ENCODE measurements around the gene DNAJB11. TPM values are rescaled to one million over a fixed set of nuclear protein-coding genes. Genes with fewer than 3 reads are reported as not detected.
"Not testable (repeated sequence)": the region's sequence is repeated elsewhere in the genome, so short reads cannot be mapped to it uniquely, and the experiment has no call there.

Gene DNAJB11
- polyA plus RNA-seq, 1 donor from 2014 or later, result 45.1 TPM

DNA sequence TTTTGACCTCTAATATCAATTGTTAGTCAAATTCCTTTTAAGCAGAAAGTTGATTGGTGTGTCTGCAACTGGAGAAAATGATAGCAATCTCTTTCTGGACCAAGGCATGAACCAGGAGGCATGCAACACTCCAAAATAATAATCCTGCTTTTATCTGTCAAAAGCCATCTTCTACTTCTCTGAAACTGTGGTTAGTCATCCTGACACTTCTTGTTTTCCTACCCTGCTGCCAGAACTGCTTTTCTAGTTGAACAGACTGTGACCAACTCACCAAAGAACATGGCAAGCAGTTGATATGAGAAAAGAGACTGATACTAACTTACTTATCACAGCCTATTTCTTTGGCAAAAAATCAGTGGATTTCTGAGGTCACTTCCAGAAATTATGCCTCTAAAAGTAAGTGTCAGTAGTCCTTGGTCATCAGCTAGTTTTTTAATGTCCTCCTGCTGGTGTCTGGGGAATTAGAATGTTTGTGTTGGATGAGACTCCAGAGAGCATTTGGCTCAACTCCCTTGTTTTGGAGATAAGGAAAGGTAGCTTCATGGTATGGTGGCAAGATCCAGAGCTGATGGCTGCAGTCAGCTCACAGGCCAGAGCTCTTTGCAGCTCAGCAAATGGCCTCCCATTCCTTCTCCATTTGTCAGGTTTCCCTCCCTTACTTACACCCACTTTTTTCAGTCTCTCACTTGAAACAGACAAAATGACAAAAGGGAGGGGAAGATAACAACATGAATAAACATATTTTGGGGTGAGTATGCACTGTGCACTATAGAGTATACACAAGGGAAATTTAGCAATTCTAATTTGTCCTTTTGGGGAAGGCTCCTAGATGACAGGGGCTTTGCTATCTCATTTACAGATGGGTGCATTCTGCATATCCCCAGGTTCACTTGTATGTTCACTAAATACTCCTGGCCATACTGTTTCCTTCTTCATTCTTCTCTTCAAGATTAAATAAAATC is 33.4 kb upstream of the DNAJB11 start:
- no peak overlapping the region for H3K27ac Mint-ChIP-seq
- no peaks in the 10 kb centered on the region for H3K27me3 Mint-ChIP-seq
- peaks cover 31 to 59% (median 40%) of the 10 kb centered on the region in 3 donors for H3K4me1 Mint-ChIP-seq
- H3K36me3 Mint-ChIP-seq, result no peaks in the 10 kb centered on the region
- H3K9me3 Mint-ChIP-seq, result no peaks in the 10 kb centered on the region
- no peak overlapping the region for H3K4me3 Mint-ChIP-seq

DNA sequence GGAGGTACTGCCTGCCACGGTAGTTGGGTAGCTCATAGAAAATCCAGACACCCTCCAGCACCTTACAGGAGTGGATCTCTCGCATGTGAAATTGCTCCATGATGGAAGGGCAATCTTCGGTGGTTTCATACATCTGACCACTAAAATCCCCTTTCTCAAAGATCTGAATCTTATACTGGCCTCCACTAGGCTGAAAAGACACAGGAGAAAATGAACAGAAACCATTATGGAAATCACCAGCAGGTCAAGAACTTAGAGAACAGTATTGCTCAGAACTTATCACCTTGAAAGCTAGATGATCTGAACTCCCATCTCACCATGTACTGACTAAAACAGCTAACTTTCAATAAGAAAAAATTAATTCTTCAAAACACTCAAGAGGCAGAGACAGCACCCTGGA is 31.7 kb upstream of the DNAJB11 start:
- peak overlapping the region in 1 of 3 donors; percentile 13 for H3K27ac Mint-ChIP-seq
- H3K36me3 Mint-ChIP-seq, result no peaks in the 10 kb centered on the region
- peaks cover 17 to 45% (median 28%) of the 10 kb centered on the region in 3 donors for H3K4me1 Mint-ChIP-seq
- no peaks in the 10 kb centered on the region for H3K9me3 Mint-ChIP-seq
- H3K27me3 Mint-ChIP-seq, result no peaks in the 10 kb centered on the region
- H3K4me3 Mint-ChIP-seq, result no peak overlapping the region

DNA sequence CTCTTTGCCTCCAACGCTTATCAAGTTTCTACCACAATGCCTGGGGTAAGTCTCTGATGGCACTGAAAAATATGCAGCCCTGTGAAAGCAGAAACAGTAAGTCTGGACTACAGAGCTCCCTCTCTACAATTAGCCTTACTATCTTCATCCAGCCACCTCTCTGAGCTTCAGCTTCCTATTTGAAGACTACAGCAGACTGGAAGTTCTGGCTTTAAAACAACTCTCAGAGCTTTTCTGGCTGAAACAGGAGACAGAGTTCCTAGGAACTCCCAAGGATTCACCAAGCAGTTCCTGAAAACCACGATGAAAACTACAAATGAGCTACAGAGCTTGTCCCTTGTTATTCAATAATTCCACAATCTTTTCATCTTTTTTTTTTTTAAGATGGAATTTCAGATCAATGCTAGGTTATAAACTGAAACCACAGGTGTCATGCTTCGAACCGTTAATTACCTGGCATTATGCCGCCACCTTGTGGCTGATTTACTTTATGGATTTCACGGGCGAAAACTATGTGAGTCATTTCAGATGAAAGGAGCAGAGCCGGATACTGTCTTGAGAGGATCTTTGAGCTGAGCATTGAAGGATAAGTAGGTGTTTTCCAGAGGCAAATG is 30.2 kb upstream of the DNAJB11 start:
- H3K4me3 Mint-ChIP-seq, result no peak overlapping the region
- H3K9me3 Mint-ChIP-seq, result no peaks in the 10 kb centered on the region
- H3K27ac Mint-ChIP-seq, result peak overlapping the region in 2 of 3 donors; percentile 4 to 40
- H3K27me3 Mint-ChIP-seq, result no peaks in the 10 kb centered on the region
- H3K36me3 Mint-ChIP-seq, result no peaks in the 10 kb centered on the region
- peaks cover 6 to 31% (median 12%) of the 10 kb centered on the region in 3 donors for H3K4me1 Mint-ChIP-seq

DNA sequence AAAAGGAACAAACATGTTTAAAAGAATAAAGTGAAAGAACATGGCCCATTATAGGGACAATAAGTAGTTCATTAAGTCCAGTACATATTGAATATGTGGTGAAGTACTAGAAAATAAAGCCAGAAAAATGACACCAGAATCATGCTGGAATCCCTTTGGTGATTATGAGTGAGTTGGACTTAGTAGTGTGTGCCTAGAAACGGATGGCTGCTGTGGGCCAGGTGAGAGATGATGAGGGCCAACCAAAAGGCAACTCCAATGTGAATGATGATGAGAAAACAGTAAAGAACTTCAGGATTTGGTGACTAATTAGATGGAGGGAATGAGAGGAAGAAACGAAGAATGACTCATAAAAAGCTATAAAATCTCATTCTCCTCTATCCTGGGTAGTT is 29.7 kb upstream of the DNAJB11 start:
- no peak overlapping the region for H3K4me3 Mint-ChIP-seq

DNA sequence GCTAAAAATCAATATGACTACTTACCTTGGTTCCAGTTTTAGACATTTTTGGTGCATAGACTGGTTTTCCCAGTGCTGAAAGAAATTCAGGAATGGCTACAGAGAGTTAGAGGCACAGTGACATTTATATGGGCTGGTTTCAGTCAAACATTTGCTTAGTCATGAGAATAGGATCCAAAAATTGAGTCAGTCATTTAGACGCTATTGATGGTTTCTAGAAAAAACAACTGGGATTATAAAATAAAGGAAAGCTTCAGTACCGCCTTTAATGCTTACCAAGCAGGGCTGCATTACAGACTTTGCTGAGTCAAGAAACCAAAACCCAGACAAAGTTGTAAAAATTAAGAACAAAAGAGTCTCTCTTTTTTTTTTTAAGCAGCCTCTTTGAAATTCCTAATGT is 26.2 kb upstream of the DNAJB11 start, which contains the start of gene CRYGS:
Gene CRYGS, minus strand, starts transcription at position 100 of the 400 bp plus-strand sequence. Its CDS starts 54 bp downstream, at position 46.
- H3K27me3 Mint-ChIP-seq, result no peaks in the 10 kb centered on the region
- H3K4me1 Mint-ChIP-seq, result peaks cover 5 to 11% (median 7%) of the 10 kb centered on the region in 3 donors
- no peak within 1 kb of the TSS for H3K27ac Mint-ChIP-seq
- H3K4me3 Mint-ChIP-seq, result no peak within 1 kb of the TSS
- H3K36me3 Mint-ChIP-seq, result no peaks in the 10 kb centered on the region
- H3K9me3 Mint-ChIP-seq, result no peaks in the 10 kb centered on the region

More for the DNA sequence above, 29.7 kb upstream of the DNAJB11 start:
- no peaks in the 10 kb centered on the region for H3K9me3 Mint-ChIP-seq
- H3K4me1 Mint-ChIP-seq, result peaks cover 5 to 26% (median 7%) of the 10 kb centered on the region in 3 donors
- H3K27ac Mint-ChIP-seq, result no peak overlapping the region
- H3K27me3 Mint-ChIP-seq, result no peaks in the 10 kb centered on the region
- H3K36me3 Mint-ChIP-seq, result no peaks in the 10 kb centered on the region

DNA sequence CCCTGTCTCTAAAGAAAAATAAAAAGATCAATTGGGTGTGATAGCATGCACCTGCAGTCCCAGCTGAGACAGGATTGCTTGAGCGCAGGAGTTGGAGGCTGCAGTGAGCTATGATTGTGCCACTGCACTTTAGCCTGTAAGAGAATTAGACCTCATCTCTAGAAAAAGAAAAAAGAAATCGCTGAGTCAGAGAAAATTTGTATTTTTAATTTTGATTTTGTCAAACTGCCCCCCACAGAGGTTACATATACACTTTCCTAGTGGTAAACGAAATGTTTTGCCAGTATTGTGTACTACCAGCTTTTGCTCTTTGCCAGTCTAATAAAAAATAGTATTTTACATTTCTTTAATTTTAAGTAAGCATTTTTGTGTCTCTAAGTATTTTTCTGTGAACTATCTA is 21.0 kb upstream of the DNAJB11 start:
- Mint-ChIP-seq H3K9me3 (no peaks in the 10 kb centered on the region), H3K27me3 (no peaks in the 10 kb centered on the region), H3K4me3 (no peak overlapping the region), H3K27ac (no peak overlapping the region), H3K4me1 (no peaks in the 10 kb centered on the region), H3K36me3 (peaks cover 2% of the 10 kb centered on the region)

DNA sequence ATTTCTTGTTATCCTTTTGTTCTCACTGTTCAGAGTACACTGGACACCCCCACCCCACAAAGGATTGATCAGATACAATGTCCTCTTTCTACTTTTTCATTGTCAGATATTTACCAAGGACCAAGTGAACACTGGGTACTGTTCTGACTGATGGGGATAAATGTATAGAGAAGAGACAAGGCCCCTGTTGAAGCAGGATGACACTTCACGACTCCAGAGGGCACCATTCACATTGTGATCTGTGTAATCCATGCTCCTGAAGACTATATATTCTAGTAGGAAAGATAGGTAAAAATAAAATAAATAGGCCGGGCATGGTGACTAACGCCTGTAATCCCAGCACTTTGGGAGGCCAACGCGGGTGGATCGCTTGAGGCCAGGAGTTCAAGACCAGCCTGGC is 19.1 kb upstream of the DNAJB11 start:
- Mint-ChIP-seq H3K27me3 (no peaks in the 10 kb centered on the region), H3K36me3 (peaks cover 3% of the 10 kb centered on the region), H3K9me3 (no peaks in the 10 kb centered on the region), H3K4me3 (no peak overlapping the region), H3K4me1 (no peaks in the 10 kb centered on the region), H3K27ac (no peak overlapping the region)

DNA sequence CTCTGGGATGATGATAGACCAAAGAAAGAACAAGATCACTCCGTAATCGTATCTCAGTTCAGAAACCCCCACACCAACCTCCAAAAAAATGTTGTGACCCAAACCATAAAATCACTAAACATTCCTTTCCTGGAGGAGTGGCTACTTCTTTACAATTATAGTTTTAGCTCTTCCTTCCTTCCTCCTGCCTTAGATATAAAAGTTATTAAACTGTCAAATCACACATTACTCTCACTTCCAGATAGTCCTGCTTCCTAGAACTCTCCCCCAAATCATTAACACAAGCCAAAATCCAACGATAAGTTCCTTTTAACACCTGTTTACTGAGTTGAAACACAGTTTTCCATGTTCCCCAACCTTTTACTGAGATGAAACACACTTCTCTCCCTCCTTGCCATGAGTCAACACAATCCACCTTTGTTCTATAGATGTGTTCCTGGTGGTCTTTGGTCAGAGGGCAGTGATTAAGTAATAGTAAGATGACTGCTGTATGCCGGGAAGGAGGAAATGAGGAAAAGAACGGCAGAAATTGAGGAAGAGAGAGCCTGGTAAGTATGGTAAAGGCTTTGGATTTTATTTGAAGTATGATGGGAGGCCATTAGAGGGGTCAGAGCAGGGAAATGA is 18.0 kb upstream of the DNAJB11 start:
- Mint-ChIP-seq H3K36me3 (peaks cover 3% of the 10 kb centered on the region), H3K9me3 (no peaks in the 10 kb centered on the region), H3K27ac (no peak overlapping the region), H3K4me1 (peaks cover 0 to 3% (median 0%) of the 10 kb centered on the region in 3 donors), H3K4me3 (no peak overlapping the region), H3K27me3 (no peaks in the 10 kb centered on the region)

DNA sequence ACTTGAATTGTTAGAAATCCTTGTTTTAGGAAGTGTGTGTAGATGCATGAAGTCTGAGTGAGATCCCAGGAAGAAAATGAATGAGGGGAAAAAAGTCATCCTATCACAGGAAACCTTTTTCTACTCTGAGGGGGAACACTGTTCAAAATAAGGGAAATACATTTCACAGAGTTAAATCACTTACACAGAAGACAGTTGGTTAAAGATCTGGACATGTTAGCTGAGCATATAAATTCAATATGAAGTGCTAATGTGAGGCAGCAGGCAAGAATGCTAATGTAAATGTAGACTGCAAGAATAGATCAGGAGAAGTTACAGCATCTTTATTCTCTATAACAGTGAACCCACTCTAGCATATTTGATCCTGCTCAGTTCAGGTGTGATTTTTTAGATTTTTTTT is 5.9 kb upstream of the DNAJB11 start:
- Mint-ChIP-seq H3K4me3 (peak overlapping the region in 1 of 4 donors; percentile 81), H3K36me3 (no peaks in the 10 kb centered on the region), H3K9me3 (no peaks in the 10 kb centered on the region), H3K27me3 (no peaks in the 10 kb centered on the region), H3K27ac (peak overlapping the region in 1 of 3 donors; percentile 34), H3K4me1 (peaks cover 35 to 46% (median 41%) of the 10 kb centered on the region in 3 donors)

DNA sequence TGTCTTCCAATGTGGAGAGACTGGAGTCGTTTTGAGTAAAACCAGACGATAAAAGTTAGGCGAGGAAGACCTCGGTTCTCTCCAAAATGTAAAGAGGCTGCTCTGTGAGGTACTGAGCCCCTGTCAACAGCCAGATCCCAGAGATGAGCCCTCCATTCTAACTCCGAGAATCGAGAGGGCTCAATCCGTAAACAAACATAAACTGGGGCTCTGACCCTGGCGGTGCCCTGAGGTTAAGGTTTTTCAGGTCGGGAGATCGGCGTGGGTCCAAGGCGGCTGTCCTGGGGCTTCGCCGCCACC is 3.8 kb upstream of the DNAJB11 start:
- Mint-ChIP-seq H3K4me1 (peaks cover 42 to 45% (median 44%) of the 10 kb centered on the region in 3 donors), H3K27ac (peak overlapping the region; percentile 96 to 98 (median 96))

DNA sequence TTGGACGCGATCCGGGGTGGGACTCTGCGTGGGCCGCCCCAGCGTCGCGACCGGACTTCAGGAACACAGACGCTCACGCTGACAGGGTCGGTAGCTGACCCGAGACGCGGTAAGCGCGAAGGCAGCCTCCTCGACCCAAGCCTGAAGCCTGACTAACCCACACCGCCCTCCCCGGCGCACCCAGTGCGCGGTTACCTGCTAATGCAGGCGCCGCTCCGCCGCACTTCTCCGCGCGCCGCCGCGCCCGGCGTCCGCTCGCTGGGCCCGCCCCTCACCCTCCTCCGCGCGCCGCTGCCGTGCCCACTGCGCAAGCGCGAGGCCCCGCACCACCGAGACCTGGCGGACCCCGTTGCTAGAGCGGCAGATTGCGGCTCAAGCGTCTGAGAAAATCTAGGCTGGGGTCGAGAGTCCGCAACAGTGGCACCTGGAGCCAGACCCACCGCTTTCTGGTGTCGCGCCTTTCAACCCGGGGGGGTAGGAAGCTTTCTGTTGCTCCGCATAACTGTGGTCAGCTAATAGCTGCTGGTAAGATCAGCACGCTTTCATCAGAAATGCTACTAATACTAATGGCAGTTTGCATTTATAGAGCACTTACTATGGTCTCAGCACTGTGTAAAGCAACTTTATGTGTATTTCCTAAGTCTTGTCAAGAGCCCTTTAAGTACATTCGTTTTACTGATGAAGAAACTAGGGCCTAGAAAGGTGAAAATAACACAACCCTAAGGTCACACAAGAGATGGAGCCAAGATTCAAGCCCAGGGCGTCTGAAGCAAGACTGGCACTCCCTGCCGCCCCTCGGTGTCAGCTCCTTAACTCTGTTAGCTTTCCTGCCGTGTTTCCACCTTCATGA is 3.2 kb upstream of the DNAJB11 start, which contains the start of gene TBCCD1:
Gene TBCCD1, minus strand, starts transcription at position 268 of the 850 bp plus-strand sequence. CDS start 3,010 bp downstream, outside the sequence.
- Mint-ChIP-seq H3K27me3 (no peaks in the 10 kb centered on the region), H3K36me3 (no peaks in the 10 kb centered on the region), H3K4me3 (peak within 1 kb of the TSS; percentile 91 to 99 (median 96)), H3K4me1 (peaks cover 41 to 44% (median 43%) of the 10 kb centered on the region in 3 donors), H3K9me3 (no peaks in the 10 kb centered on the region), H3K27ac (peak within 1 kb of the TSS; percentile 96 to 98 (median 96))

More for the DNA sequence above, 3.8 kb upstream of the DNAJB11 start:
- H3K36me3 Mint-ChIP-seq, result no peaks in the 10 kb centered on the region
- H3K4me3 Mint-ChIP-seq, result peak overlapping the region; percentile 91 to 99 (median 96)
- H3K9me3 Mint-ChIP-seq, result no peaks in the 10 kb centered on the region
- H3K27me3 Mint-ChIP-seq, result no peaks in the 10 kb centered on the region

DNA sequence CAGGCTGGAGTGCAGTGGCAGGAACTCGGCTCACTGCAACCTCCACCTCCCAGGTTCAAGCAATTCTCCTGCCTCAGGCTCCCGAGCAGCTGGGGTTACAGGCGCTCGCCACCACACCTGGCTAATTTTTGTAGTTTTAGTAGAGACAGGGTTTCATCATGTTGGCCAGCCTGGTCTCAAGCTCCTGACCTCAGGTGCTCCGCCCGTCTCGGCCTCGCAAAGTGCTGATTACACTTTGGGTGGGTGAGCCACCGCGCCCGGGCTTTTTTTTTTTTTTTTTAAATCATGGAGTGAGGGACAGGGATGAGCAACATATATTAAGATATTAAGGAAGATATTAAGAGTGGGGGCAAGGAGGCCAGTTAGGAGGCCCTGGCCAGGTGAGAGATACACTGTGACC is 1.2 kb upstream of the DNAJB11 start:
- Mint-ChIP-seq H3K4me3 (peak overlapping the region; percentile 93 to 97 (median 94)), H3K27ac (peak overlapping the region; percentile 94 to 98 (median 96)), H3K4me1 (peaks cover 36 to 44% (median 38%) of the 10 kb centered on the region in 3 donors)
- not testable (repeated sequence) for H3K36me3 Mint-ChIP-seq, H3K27me3 Mint-ChIP-seq, H3K9me3 Mint-ChIP-seq

DNA sequence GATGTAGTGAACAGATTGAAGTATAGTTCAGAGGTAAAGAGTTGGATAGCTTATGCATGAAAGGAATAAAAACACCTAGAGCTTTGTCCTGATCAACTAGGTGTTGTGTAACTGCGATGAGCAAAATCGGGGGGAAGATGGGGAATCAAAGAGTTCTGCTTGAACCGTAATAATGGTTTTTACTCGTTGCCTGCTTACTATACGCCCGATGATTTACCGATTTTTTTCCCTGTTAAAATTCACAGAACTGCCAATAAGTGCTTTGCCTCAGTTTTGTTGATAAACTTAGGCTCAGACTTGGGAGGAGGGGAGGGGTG is 783 bp upstream of the DNAJB11 start:
- peaks cover 36 to 43% (median 38%) of the 10 kb centered on the region in 3 donors for H3K4me1 Mint-ChIP-seq
- peak overlapping the region; percentile 94 to 98 (median 96) for H3K27ac Mint-ChIP-seq
- H3K36me3 Mint-ChIP-seq, result peaks cover 5% of the 10 kb centered on the region
- H3K27me3 Mint-ChIP-seq, result no peaks in the 10 kb centered on the region
- no peaks in the 10 kb centered on the region for H3K9me3 Mint-ChIP-seq
- peak overlapping the region; percentile 93 to 97 (median 94) for H3K4me3 Mint-ChIP-seq

DNA sequence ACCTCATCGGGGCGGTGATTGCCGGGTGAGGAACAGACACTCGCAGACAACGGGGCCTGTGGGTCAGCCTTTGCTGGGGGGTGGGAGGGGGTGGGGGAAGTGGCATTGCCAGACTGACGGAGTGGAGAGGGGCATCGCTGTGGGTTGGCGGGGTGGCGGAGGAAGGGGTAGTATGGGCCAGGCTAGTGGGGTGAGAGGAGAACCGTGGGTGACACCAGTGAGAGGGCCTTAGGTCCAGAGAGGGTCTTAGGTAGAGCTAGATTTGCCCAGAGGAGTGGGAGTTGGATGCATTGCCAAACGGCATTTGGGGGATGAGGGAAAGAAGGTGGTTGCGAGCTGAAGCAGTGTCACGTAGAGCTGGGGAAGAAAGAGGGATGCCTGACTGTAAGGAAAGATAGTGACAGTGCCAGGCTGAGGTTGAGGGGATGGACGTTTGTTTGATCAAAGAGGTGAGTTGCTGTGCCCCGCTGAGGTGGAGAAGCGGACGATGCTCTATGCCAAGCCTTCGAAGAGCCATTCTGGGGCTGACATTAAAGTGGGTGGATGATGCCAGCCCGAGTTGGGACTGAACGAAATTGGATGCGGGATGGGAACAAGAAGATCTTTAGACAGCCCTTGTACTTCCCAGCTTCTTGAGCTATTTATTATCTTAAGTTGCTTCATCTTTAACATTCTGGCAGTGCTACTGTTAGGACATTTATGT is 572 bp downstream of the DNAJB11 start:
- H3K4me3 Mint-ChIP-seq, result peak overlapping the region; percentile 93 to 97 (median 94)
- H3K36me3 Mint-ChIP-seq, result peaks cover 7% of the 10 kb centered on the region
- no peaks in the 10 kb centered on the region for H3K9me3 Mint-ChIP-seq
- peaks cover 34 to 45% (median 41%) of the 10 kb centered on the region in 3 donors for H3K4me1 Mint-ChIP-seq
- H3K27me3 Mint-ChIP-seq, result no peaks in the 10 kb centered on the region
- H3K27ac Mint-ChIP-seq, result peak overlapping the region; percentile 94 to 98 (median 96)

Data from IgD-negative memory B cell (primary cell).